ENCODE results near the gene PLEKHA7.

Gene PLEKHA7

DNA sequence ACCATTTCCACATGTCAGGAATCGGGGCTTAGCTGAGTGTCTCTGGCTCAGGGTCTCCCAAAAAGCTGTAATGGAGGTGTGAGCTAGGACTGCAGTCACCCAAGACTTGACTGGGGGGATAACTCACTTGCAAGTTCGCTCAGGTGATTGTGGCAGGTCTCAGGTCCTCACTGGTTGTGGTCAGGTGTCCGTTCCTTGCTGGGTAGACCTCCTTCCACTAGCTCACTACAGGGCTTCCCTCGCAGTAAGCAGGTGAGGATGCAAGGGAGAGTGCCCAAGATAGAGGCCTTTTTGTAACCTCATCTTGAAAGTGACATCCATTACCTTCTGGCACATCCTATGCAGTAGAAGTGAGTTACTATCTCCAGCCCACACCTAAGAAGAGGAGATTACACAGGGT lies 246.3 kb downstream of the PLEKHA7 start:
- DNase-seq = no peak

DNA sequence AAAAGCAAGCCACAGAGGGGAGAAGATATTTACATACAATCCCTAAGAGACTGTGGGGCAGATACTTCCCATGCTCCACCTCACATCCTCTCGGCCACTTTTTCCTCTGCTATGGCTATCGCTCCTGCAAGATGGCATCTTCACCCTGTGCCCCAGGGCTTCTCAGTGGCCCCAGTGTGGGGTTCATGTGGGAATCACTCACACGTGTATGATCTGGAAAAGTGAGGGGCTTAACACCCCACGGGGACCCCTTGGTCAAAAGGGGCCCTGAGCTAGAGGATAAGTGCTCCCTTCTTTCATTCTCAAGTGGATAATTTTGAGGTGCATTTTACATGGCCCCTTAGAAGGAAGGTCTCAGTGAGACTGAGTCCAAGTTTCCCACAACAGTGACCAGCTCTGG lies 247.1 kb downstream of the PLEKHA7 start:
- no peak for DNase-seq

GRCh38 chr11:16764888-16765287 lies 249.3 kb downstream of the PLEKHA7 start:
- no peak for DNase-seq

DNA sequence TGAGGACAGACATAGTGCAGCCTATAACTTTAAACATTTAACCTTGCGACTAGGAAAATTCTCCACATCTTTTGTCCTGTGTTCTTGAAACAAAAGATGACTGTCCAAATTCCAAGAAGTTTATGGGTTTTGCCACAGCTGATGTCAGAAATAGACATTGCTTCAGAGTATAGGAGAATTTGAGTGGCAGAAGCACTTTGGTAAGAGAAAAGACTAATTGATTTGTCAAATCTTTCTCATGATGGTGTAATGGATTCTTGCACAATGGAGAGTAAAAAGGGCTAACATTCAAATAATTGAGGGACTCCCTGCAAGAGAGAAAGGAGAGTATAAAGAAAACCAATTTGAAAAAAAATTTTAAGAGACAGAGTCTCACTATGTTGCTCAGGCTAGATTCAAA lies 250.5 kb downstream of the PLEKHA7 start:
- no peak for DNase-seq

- no peak for DNase-seq
Measured at GRCh38 chr11:16759857-16760508, 254.2 kb downstream of the PLEKHA7 start.

GRCh38 chr11:16758382-16759024 lies 255.7 kb downstream of the PLEKHA7 start:
- no peak for DNase-seq

DNA sequence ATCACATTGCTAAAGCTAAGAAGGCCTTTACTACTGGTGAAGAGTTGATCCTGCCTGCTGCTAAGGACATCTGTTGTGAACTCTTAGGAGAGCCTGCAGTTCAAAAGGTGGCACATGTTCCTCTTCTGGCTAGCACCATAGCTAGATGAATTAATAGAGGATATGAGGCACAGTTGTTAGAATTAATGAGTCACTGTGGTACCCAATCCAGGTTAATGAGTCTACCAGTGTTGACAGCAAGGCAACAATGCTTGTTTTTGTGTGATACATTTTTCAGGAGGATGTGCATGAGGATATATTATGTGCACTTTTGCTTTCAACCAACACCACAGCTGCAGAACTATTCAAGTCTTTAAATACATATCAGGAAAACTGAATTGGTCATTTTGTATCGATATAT lies 263.8 kb downstream of the PLEKHA7 start:
- no peak for DNase-seq

DNA sequence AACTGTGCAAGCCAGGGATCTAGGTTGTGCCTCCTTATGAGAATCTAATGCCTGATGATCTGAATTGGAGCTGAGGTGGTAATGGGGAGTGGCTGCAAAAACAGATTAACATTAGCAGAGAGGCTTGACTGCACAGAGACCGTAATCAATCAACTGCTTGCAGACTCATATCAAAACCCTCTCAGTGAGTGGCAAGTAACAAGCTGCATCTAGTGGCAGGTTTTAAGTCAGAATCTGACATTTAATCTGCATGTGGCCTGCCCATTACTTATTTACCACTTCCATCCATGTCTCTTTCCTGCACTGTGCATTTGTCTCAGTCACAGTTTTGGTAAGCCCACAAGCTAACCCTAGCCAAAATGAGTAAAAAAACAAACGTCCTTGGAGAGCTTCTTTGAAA lies 264.5 kb downstream of the PLEKHA7 start:
- no peak for DNase-seq

DNA sequence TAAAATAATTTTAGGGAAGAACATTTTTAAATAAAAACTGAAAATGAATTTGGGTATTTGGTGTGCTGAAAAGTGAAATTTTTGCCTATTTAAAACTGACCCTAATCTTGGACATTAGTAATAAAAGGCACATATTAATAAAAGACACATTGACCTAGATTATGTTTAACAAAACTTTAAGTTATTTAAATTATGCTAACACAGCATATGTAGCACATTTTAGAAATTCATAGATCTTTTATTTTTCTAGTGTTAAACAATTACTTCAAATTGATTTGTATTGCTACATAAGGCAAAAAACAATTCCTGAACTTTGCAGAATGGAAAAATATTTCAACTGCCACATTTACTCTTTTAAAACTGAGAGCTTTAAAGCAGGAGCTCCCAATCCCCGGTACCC lies 265.1 kb downstream of the PLEKHA7 start:
- no peak for DNase-seq

GRCh38 chr11:16745950-16746605 lies 268.1 kb downstream of the PLEKHA7 start:
- DNase-seq = no peak

GRCh38 chr11:16744128-16744725 lies 270.0 kb downstream of the PLEKHA7 start:
- DNase-seq = no peak

DNA sequence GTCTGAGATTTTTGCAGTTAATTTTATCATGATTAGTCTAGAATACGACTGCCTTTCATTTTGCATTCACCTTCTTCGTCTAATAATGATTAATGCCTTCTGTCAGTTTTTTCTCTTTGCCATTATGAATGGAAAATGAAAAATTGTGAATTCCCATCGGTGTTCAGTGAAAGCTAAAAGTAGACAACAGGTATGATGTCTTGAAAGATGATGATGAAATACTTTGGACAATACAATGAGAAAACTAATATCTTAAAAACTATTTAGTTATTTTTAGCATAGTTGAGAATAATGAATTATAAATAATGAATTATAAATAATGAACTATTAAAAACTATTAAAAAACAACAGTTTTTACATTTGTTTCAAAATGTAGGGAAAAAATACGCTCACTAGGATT lies 270.7 kb downstream of the PLEKHA7 start:
- DNase-seq = no peak

DNA sequence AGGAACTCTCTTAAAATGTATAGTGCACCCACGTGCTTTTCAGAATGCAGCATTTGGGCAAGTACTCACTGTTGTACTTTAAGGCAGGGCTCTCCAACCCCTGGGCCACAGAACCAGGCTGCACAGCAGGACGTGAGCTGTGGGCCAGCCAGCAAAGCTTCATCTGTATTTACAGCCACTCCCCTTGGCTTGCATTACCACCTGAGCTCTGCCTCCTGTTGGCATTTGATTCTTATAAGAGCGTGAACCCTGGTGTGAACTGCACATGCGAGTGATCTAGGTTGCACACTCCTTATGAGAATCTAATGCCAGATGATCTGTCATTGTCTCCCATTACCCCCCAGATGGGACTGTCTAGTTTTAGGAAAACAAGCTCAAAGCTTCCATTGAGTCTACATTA lies 272.7 kb downstream of the PLEKHA7 start:
- no peak for DNase-seq

GRCh38 chr11:16738947-16739815 lies 275.0 kb downstream of the PLEKHA7 start:
- peak; percentile 22 for DNase-seq

GRCh38 chr11:16738193-16738946 lies 275.8 kb downstream of the PLEKHA7 start, which contains the start of gene C11orf58:
TSS of gene C11orf58 (plus strand) at chr11:16738647. CDS start at chr11:16738779, 132 bp downstream.
- peak; percentile 97 for DNase-seq

GRCh38 chr11:16737818-16738192 lies 276.4 kb downstream of the PLEKHA7 start:
- DNase-seq = no peak

Measured in central memory CD4-positive, alpha-beta T cell (primary cell).